SK-N-SH treated with all-trans-retinoic acid at 6 μM for 48 hours (cell line): ENCODE results near the gene ARSB.

Experiments
- ARNTL ChIP-seq: fragments of 450-650 bp; formaldehyde crosslinking; IDR thresholded peaks from 2 replicates; pipeline ENCODE4 v1.5.0; 2020; ENCODE audit warnings: low read depth, mild to moderate bottlenecking, moderate library complexity, borderline replicate concordance
- PATZ1 ChIP-seq: fragments of 250-450 bp; sonication (Bioruptor Pico); IDR thresholded peaks from 2 replicates; pipeline ENCODE4 v1.8.0; 2020; ENCODE audit warnings: mild to moderate bottlenecking, moderate library complexity, borderline replicate concordance
- POU6F1 ChIP-seq: fragments of 250-450 bp; sonication (Bioruptor Pico); IDR thresholded peaks from 2 replicates; pipeline ENCODE4 v1.8.0; 2021; ENCODE audit warnings: low read depth, mild to moderate bottlenecking, moderate library complexity, borderline replicate concordance
- RARB ChIP-seq: fragments of 250-450 bp; sonication (Bioruptor Pico); IDR thresholded peaks from 2 replicates; pipeline ENCODE4 v1.8.0; 2021; ENCODE audit warnings: mild to moderate bottlenecking, moderate library complexity
- SNAI2 ChIP-seq: fragments of 250-450 bp; sonication (Bioruptor Pico); IDR thresholded peaks from 2 replicates; pipeline ENCODE4 v1.5.0; 2020; ENCODE audit warnings: mild to moderate bottlenecking, moderate library complexity
- TSHZ2 ChIP-seq: fragments of 250-450 bp; sonication (Bioruptor Pico); IDR thresholded peaks from 2 replicates; pipeline ENCODE4 v1.5.0; 2020; ENCODE audit warnings: mild to moderate bottlenecking, moderate library complexity
- ZFP30 ChIP-seq: fragments of 450-650 bp; formaldehyde crosslinking; IDR thresholded peaks from 2 replicates; pipeline ENCODE4 v1.5.0; 2022; ENCODE audit warnings: mild to moderate bottlenecking, moderate library complexity
- ZNF565 ChIP-seq: fragments of 450-650 bp; formaldehyde crosslinking; conservative IDR thresholded peaks from 2 replicates; pipeline ENCODE4 v1.5.0; 2020; ENCODE audit warnings: low read depth, mild to moderate bottlenecking, moderate library complexity

GRCh38 chr5:78773655-78774054 lies 211.5 kb downstream of the ARSB start:
- TF ChIP-seq ZNF565 (CRISPR knock-in tag) (no peak), PATZ1 (CRISPR knock-in tag) (no peak), RARB (CRISPR knock-in tag) (no peak), POU6F1 (CRISPR knock-in tag) (no peak), TSHZ2 (CRISPR knock-in tag) (no peak), ZFP30 (CRISPR knock-in tag) (no peak), ARNTL (CRISPR knock-in tag) (no peak), SNAI2 (no peak)
